Smooth muscle cell of trachea (primary cell): Measurements from ENCODE around the gene GSG1L2. TPM values are rescaled to one million over a fixed set of nuclear protein-coding genes. Genes with fewer than 3 reads are reported as not detected.

Experiments used
- total RNA-seq: library from RNA; depleted of rRNA; stranded (reverse); fragments of >200 nt; gene quantifications from 2 replicates; pipeline ENCODE4 v1.2.1, GENCODE V29; 2014

The GSG1L2 gene
- not detected in 2 replicates for total RNA-seq

GRCh38 chr17:9821921-9822320 lies at the start of gene GSG1L2:
TSS of gene GSG1L2 (minus strand) at chr17:9822079. CDS start at chr17:9822071, 8 bp downstream.

DNA sequence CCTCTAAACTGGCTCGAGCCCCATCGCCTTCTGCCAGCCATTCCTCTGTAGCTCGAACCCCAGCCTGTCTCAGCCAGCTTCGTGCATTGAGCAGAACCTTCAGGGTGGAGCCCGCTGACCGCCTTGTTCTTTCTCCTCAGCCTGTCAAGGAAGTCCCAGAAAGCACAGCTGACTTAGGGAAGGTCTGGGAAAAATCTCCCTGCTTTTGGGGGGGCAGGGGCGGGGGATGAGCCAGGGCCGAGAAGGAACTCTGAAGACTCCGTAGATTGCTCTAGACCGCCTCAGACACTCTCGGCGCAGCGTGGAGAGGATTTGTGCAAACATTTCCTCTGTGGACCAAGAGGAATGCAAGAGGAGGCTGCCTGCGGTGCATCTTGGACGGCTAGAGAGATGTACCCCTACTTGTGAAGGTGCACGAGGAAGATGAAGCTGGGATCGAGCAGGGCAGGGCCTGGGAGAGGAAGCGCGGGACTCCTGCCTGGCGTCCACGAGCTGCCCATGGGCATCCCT lies 3.8 kb upstream of the GSG1L2 start, which contains the start of gene GLP2R:
Gene GLP2R (plus strand): TSS at position 284 of the 510 bp plus-strand sequence. CDS start 140 bp downstream, at position 424.

GRCh38 chr17:9790889-9791876 lies 30.7 kb downstream of the GSG1L2 start, which contains the start of gene DHRS7C:
TSS of gene DHRS7C (minus strand) at chr17:9791592. CDS start at chr17:9791284, 308 bp downstream.

Other genes starting within 250 kb of the GSG1L2 start
- 96.4 and 137 TPM in 2 replicates for gene STX8, start 246.3 kb downstream of the GSG1L2 start, total RNA-seq
- gene CFAP52, start 245.4 kb downstream of the GSG1L2 start, total RNA-seq: 0.33 TPM in 1 of 2 replicates, not detected in the other
- not detected in 2 replicates for gene USP43, start 176.6 kb downstream of the GSG1L2 start, total RNA-seq
- gene DHRS7C, start 30.5 kb downstream of the GSG1L2 start, total RNA-seq: not detected in 2 replicates
- under 0.01 TPM in 2 replicates for gene GLP2R, start 3.8 kb upstream of the GSG1L2 start, total RNA-seq
- under 0.01 TPM in 1 of 2 replicates, not detected in the other for gene RCVRN, start 83.2 kb upstream of the GSG1L2 start, total RNA-seq